Left ventricle myocardium inferior (tissue), 1 donor: ENCODE data around the gene DSCAML1. TPM values are rescaled to one million over a fixed set of nuclear protein-coding genes. Genes with fewer than 3 reads are reported as not detected.
A peak's percentile ranks its signal among the peaks of the same experiment; 100 is the strongest.

Experiments
- DNase-seq: peaks from one replicate; pipeline ENCODE4 v3.0.0-alpha.2; 2020
- H3K27ac ChIP-seq: fragments of 200-600 bp; replicated peaks from 2 replicates; pipeline ENCODE4 v1.8.0; 2021
- H3K27me3 ChIP-seq: fragments of 200-600 bp; 2 replicates; pipeline ENCODE4 v1.8.0; 2021; ENCODE audit warnings: low read depth
- H3K36me3 ChIP-seq: fragments of 200-600 bp; 2 replicates; pipeline ENCODE4 v1.8.0; 2021
- H3K4me1 ChIP-seq: fragments of 200-600 bp; 2 replicates; pipeline ENCODE4 v1.8.0; 2021
- H3K4me3 ChIP-seq: fragments of 200-600 bp; 2 replicates; pipeline ENCODE4 v1.8.0; 2021; ENCODE audit warnings: mild to moderate bottlenecking, moderate library complexity
- H3K9me3 ChIP-seq: fragments of 200-600 bp; replicated peaks from 2 replicates; pipeline ENCODE4 v1.8.0; 2021
- intact Hi-C: fragments of 100-400 bp; cut with micrococcal nuclease; formaldehyde crosslinking; loops from one replicate; pipeline ENCODE4 v1.11.0; 2022
- total RNA-seq: library from RNA; stranded (reverse); fragmentation: NEBNext Ultra II Directional; extraction: Animal tissue kit (Norgen Biotek cat#: 25700); gene quantifications from one replicate; pipeline ENCODE4 v1.2.1, GENCODE V29; 2021
- TF ChIP-seq, protein P1 (sequence below): fragments of 200-600 bp; IDR thresholded peaks from 2 replicates; pipeline ENCODE4 v1.8.0; 2021; ENCODE audit warnings: antibody characterized with exemption, mild to moderate bottlenecking, borderline replicate concordance
- donor health status: DM: no; HTN: yes; CAD: no; lungs with severe emphysema.

The DSCAML1 gene
- total RNA-seq, 1 donor from 2014 or later: 0.19 TPM

DNA sequence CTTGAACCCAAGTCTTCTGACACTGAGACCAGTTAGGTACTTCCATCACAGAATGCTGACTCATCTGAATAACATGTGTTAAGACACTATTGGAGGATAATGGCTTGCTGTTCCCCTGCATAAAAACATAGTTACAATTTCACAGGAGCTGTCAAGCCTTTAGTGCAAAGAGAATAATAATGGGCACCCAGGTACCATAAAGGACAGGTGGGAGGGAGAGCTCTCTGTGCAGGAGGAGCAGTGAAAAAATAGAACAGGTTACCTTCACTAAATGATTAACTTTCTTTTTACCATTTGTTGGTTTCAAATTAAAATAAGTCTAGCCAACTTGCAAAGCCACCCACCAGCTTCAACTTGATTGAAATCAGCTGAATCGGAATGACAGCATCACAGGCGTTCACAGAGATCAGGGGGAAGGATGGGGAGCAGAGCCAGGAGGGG is 173.2 kb downstream of the DSCAML1 start:
- H3K27ac ChIP-seq: no peak overlapping the region

DNA sequence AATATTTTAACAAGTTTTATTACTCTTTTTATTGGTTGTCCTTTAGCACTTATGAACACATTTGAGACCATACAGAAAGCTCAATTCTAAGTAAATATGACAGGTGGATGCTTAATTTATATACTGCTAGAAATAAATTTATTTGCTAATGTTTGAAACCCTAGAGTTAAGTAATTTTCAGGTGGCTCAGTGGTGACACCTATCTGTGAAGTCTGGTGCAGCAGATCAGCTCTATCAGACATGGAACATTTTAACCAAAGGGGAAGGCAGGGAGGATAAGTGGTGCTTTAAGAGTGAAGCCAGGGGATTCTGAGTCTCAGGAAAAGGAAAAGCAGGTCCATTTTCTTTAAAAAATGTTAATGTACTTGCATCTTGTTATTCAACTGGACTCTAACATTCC is 175.8 kb downstream of the DSCAML1 start:
- no peak overlapping the region for H3K27ac ChIP-seq
- H3K36me3 ChIP-seq: no peaks in the 10 kb centered on the region
- H3K9me3 ChIP-seq: peaks cover 17% of the 10 kb centered on the region
- H3K4me3 ChIP-seq: no peak overlapping the region
- no peaks in the 10 kb centered on the region for H3K27me3 ChIP-seq
- H3K4me1 ChIP-seq: peaks cover 24% of the 10 kb centered on the region
- TF ChIP-seq, protein P1, sequence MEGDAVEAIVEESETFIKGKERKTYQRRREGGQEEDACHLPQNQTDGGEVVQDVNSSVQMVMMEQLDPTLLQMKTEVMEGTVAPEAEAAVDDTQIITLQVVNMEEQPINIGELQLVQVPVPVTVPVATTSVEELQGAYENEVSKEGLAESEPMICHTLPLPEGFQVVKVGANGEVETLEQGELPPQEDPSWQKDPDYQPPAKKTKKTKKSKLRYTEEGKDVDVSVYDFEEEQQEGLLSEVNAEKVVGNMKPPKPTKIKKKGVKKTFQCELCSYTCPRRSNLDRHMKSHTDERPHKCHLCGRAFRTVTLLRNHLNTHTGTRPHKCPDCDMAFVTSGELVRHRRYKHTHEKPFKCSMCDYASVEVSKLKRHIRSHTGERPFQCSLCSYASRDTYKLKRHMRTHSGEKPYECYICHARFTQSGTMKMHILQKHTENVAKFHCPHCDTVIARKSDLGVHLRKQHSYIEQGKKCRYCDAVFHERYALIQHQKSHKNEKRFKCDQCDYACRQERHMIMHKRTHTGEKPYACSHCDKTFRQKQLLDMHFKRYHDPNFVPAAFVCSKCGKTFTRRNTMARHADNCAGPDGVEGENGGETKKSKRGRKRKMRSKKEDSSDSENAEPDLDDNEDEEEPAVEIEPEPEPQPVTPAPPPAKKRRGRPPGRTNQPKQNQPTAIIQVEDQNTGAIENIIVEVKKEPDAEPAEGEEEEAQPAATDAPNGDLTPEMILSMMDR: peak; percentile 53
- intact Hi-C loops: no loop called here
- DNase-seq: no peak

More for the DNA sequence above, 173.2 kb downstream of the DSCAML1 start:
- intact Hi-C loops: no loop called here
- no peaks in the 10 kb centered on the region for H3K27me3 ChIP-seq
- no peak for DNase-seq
- H3K4me1 ChIP-seq: peaks cover 24% of the 10 kb centered on the region
- peaks cover 17% of the 10 kb centered on the region for H3K9me3 ChIP-seq
- no peaks in the 10 kb centered on the region for H3K36me3 ChIP-seq
- TF ChIP-seq, protein P1: no peak
- no peak overlapping the region for H3K4me3 ChIP-seq

DNA sequence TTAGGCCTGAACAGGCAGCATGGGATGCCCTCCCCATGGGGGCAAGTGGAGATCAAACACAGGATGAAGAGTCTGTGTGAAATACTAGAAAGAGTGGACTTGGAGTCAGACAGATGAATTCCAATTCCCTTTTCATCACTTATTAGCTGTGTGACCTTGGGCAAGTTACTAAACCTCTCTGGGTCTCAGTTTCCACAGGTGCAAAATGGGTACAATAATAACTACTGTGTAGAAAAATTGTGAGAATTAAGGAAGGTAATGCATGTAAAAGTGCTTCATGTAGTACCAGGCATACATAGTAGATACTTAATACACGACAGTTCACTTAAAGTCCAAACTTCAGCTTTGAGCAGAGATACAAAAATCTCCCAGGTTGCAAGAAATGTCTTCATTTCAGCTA is 176.4 kb downstream of the DSCAML1 start:
- TF ChIP-seq, protein P1: no peak
- no peaks in the 10 kb centered on the region for H3K36me3 ChIP-seq
- H3K27me3 ChIP-seq: no peaks in the 10 kb centered on the region
- H3K27ac ChIP-seq: peak overlapping the region; percentile 81
- DNase-seq: no peak
- H3K4me1 ChIP-seq: peaks cover 21% of the 10 kb centered on the region
- H3K4me3 ChIP-seq: no peak overlapping the region
- intact Hi-C loops: no loop called here
- peaks cover 17% of the 10 kb centered on the region for H3K9me3 ChIP-seq

DNA sequence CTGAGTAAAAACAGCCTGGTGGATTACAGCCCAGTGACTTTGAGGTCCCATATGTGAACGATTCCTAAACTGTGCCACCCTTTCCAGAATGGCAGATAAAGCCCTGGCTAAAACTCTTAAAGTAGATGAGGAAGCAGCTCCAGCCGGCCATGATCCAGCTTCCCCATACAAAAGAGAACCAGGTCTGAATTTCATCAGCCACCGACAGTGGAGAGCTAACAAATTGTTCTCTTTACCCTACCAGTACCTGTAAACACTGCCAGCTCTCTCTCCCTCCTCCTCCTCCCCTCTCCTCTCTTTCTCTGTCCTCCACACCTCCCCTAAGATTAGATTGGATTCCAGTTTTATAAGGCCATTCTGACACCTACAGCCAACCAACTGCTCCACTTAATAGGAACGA is 176.9 kb downstream of the DSCAML1 start:
- peaks cover 16% of the 10 kb centered on the region for H3K4me1 ChIP-seq
- no peak for DNase-seq
- H3K36me3 ChIP-seq: no peaks in the 10 kb centered on the region
- no peak overlapping the region for H3K4me3 ChIP-seq
- H3K27ac ChIP-seq: peak overlapping the region; percentile 81
- TF ChIP-seq, protein P1: no peak
- no peaks in the 10 kb centered on the region for H3K27me3 ChIP-seq
- H3K9me3 ChIP-seq: peaks cover 17% of the 10 kb centered on the region
- intact Hi-C loops: no loop called here

DNA sequence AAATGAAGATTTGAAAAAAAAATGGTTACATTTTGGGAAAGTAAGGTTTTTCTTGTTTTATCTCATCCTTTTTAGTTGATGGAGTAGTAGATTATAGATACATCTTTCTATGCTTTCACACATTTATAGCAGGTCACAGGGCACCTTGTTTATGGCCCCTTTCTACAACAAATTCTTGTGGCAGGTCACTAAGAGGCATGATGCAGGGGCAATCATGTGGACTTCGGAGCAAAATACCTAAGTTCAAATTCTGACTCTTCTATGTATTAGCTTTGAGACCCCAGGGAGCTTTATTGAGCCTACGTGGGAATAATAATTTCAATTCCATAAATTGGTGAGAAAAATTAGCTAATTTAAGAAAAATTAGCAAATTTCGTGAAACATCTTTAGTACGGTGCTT is 177.4 kb downstream of the DSCAML1 start:
- peak overlapping the region; percentile 81 for H3K27ac ChIP-seq
- no peaks in the 10 kb centered on the region for H3K27me3 ChIP-seq
- H3K9me3 ChIP-seq: peaks cover 17% of the 10 kb centered on the region
- no peak overlapping the region for H3K4me3 ChIP-seq
- intact Hi-C loops: no loop called here
- no peaks in the 10 kb centered on the region for H3K36me3 ChIP-seq
- peaks cover 11% of the 10 kb centered on the region for H3K4me1 ChIP-seq
- DNase-seq: no peak
- TF ChIP-seq, protein P1: no peak
